Activated CD4-positive, CD25-positive, alpha-beta regulatory T cell treated with anti-CD3 and anti-CD28 coated beads, Interleukin-2, amount 50 U/mL, for 72 hours (primary cell): ENCODE results near the gene TFAP2D.

Experiments
- DNase-seq: peaks from one replicate; pipeline ENCODE4 v3.0.0; 2021

Gene TFAP2D

DNA sequence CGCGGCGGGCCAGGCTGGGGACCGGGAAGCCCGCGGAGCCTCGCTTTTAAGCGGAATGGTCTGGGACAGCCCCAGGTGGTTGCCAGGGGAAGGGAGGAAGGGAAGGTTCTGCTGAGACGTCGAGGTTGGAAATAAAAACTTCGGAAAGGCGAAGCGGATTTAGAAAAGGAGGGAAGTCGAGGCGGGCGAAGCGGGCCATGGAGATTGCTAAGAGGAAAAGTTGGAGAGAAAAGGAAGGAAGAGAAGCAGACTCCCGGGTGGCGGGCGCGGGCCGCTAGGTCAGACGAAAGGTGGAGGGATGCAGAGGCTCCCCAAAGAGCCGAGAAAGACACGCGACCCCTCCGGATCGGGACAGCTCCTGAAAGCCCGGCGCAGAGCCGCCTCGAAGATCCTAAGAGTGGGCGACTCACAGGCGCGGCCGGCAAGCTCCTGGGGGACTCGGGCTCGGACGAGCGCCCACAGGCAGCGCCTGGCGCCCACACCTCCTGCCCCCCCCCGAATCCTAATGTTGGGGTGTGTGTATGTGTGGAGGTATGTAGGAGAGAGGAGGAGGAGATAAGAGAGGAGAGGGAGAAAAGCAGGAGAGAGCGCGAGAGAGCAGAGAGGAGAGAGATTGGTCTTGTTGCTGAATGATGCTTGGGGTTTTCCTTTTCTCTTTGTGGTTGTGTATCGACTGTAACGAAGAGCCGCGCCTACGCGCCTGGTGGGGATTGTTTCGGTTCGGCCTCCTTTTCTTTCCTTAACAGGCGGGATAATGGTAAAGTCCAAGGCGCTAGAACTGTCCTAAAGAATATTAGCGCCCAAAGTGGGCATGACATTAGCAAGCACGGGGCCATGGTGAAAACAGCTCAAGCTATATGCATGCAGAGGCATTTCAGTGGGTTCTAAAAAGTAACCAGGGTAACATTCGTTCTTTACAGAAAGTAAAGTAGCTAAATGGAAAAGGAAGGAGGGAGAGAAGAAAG is 106.9 kb downstream of the TFAP2D start:
- DNase-seq = no peak

DNA sequence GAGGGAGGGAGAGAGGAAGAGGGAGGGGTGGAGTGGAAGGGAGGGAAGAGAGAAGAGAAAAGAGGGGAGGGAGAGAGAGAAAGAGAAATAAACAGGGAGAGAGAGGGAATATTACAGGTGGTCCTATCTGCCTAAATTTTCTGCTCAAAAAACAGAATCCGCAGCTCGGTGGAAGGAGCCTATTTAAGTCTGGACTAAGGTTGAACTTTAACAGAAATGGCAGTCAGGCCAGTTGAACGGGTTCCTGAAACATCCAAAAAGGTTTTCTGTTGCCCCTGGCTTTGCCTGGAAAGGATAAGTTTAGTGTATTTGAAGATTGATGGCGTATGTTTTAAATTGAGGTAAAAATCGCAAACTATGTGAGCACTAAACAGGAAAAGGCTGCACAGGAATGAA is 107.5 kb downstream of the TFAP2D start:
- DNase-seq = no peak

DNA sequence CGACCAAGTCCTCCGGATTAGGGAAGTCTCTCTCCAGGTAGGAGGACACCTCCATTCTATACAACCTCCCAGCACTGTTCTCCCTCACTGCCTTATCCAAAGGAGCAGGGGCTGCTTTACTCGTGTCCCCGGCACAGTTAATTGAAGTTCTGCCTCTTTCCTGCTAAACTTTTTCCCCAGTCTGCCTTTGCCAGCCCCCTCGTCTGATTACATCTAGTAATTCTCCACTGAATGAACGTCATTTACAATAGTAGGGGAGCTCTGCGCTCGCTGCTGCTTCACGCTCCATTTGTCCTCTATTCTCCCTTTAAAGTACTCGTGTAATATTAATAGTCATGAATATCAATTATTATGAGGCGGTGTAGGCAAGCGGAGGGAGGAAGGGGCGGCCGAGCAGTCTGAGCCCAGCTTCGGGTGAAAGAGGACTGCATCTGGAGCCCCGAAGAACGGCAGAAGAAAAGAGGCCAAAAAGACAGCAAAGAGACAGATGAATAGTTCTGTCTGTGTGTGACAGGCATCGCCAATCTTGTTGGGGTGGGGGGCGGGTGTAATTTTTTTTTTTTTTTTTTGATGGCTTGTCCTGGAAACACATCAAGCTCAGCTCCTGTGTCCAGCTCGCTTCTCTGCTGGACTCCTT is 108.2 kb downstream of the TFAP2D start:
- DNase-seq = no peak

DNA sequence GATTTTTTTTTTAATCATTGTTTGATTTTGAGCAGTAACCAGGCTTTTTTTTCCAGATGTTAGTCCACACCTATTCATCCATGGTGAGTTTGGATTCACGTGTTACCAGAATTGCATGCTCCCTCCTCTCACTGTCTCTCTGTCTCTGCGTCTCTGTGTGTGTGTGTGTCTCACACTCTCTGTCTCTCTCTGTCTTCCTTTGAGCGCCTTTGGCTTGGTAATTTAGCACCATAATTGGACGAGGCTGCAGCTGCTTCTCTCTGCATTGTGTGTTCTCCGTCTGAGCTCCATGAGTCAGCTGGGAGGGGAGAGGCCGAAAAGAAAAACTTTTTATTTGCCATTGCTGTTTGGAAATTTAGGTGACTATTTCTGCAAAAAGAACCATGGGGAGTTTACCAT is 108.8 kb downstream of the TFAP2D start:
- DNase-seq = no peak
